Measurements from ENCODE around the gene ZBTB16.

Gene ZBTB16

GRCh38 chr11:114106986-114107385 lies 47.5 kb downstream of the ZBTB16 start:
- no peak for DNase-seq (ENCODE audit: low read depth)

GRCh38 chr11:114108501-114109205 lies 49.1 kb downstream of the ZBTB16 start:
- no peak for DNase-seq (ENCODE audit: low read depth)

GRCh38 chr11:114109206-114110090 lies 49.9 kb downstream of the ZBTB16 start:
- no peak for DNase-seq (ENCODE audit: low read depth)

- DNase-seq (ENCODE audit: low read depth) = no peak
Measured at GRCh38 chr11:114110123-114110522, 50.6 kb downstream of the ZBTB16 start.

- DNase-seq (ENCODE audit: low read depth) = no peak
Measured at GRCh38 chr11:114110952-114111947, 51.7 kb downstream of the ZBTB16 start.

GRCh38 chr11:114115451-114115928 lies 56.0 kb downstream of the ZBTB16 start:
- DNase-seq (ENCODE audit: low read depth) = no peak

GRCh38 chr11:114116357-114116756 lies 56.8 kb downstream of the ZBTB16 start:
- DNase-seq (ENCODE audit: low read depth) = no peak

- DNase-seq (ENCODE audit: low read depth) = no peak
Measured at GRCh38 chr11:114116800-114117199, 57.3 kb downstream of the ZBTB16 start.

GRCh38 chr11:114120606-114121005 lies 61.1 kb downstream of the ZBTB16 start:
- DNase-seq (ENCODE audit: low read depth) = no peak

- DNase-seq (ENCODE audit: low read depth) = no peak
Measured at GRCh38 chr11:114121138-114121537, 61.6 kb downstream of the ZBTB16 start.

- DNase-seq (ENCODE audit: low read depth) = no peak
Measured at GRCh38 chr11:114121804-114122504, 62.4 kb downstream of the ZBTB16 start.

GRCh38 chr11:114122686-114123085 lies 63.2 kb downstream of the ZBTB16 start:
- no peak for DNase-seq (ENCODE audit: low read depth)

GRCh38 chr11:114123692-114124330 lies 64.3 kb downstream of the ZBTB16 start:
- no peak for DNase-seq (ENCODE audit: low read depth)

GRCh38 chr11:114124601-114125144 lies 65.2 kb downstream of the ZBTB16 start:
- DNase-seq (ENCODE audit: low read depth) = no peak

- no peak for DNase-seq (ENCODE audit: low read depth)
Measured at GRCh38 chr11:114125531-114125930, 66.0 kb downstream of the ZBTB16 start.

- DNase-seq (ENCODE audit: low read depth) = no peak
Measured at GRCh38 chr11:114125959-114126358, 66.4 kb downstream of the ZBTB16 start.

- DNase-seq (ENCODE audit: low read depth) = no peak
Measured at GRCh38 chr11:114128399-114128798, 68.9 kb downstream of the ZBTB16 start.

GRCh38 chr11:114129142-114129541 lies 69.6 kb downstream of the ZBTB16 start:
- DNase-seq (ENCODE audit: low read depth) = no peak

- DNase-seq (ENCODE audit: low read depth) = no peak
Measured at GRCh38 chr11:114129699-114130098, 70.2 kb downstream of the ZBTB16 start.

GRCh38 chr11:114130115-114130576 lies 70.6 kb downstream of the ZBTB16 start:
- DNase-seq (ENCODE audit: low read depth) = no peak
